ENCODE measurements around the gene RHBG. TPM values are rescaled to one million over a fixed set of nuclear protein-coding genes. Genes with fewer than 3 reads are reported as not detected.

RHBG gene
- total and polyA plus RNA-seq, 7 donors: not detected

DNA sequence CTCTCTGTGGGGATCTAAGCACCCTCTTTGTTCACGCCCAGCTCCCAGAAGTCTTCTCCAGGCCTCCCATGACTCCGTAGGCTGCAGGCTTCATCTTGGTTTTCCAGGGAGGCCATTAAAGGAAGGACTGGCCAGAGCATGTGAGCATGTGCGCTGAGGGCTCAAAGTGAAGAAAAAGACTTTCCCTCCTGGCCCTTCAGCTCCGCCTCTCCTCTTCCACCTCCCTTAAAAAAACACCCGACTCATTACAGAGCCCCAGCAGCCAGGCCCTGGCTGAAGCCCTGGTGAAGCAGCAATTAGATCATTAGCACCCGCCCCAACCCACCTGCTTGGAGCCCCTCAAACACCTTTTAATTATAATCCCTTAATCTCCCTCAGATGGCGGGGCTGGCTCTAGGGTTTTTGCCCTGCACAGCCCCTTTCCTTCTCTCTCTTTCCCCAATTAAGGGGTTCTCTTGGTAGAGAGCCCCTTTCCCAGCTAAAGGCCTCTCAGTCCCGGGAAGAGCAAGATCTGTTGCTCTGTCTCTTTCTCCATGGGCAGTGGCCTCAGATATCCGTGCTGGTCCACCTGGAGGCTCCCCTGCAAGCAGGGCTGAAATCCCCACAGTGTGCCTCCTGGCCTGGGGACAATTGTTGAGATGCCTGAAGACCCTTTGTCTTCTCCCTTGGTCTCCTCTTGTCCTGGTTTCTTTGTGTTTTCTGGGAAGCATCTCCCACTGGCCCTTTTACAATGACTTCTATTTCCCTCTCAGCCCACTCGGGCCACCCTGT, 30.5 kb downstream of the RHBG start:
- ATAC-seq (no peak), DNase-seq (no peak)
- no peaks in the 10 kb centered on the region for H3K4me1 ChIP-seq
- no peaks in the 10 kb centered on the region for H3K9me3 ChIP-seq
- intact Hi-C loops (cut with DNase I): no loop called here
- no peak overlapping the region for H3K27ac ChIP-seq
- no peak overlapping the region for H3K4me3 ChIP-seq
- TF ChIP-seq, protein P1, sequence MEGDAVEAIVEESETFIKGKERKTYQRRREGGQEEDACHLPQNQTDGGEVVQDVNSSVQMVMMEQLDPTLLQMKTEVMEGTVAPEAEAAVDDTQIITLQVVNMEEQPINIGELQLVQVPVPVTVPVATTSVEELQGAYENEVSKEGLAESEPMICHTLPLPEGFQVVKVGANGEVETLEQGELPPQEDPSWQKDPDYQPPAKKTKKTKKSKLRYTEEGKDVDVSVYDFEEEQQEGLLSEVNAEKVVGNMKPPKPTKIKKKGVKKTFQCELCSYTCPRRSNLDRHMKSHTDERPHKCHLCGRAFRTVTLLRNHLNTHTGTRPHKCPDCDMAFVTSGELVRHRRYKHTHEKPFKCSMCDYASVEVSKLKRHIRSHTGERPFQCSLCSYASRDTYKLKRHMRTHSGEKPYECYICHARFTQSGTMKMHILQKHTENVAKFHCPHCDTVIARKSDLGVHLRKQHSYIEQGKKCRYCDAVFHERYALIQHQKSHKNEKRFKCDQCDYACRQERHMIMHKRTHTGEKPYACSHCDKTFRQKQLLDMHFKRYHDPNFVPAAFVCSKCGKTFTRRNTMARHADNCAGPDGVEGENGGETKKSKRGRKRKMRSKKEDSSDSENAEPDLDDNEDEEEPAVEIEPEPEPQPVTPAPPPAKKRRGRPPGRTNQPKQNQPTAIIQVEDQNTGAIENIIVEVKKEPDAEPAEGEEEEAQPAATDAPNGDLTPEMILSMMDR (IDR thresholded peaks at IDR 0.05): no peak
- WGBS, 3 donors: 73 to 75% (median 74%) methylated on average over 10 of the region's 10 CpGs
- no peaks in the 10 kb centered on the region for H3K36me3 ChIP-seq (ENCODE audit: insufficient read depth in 1 of 2, low read depth in 1 of 2)
- H3K27me3 ChIP-seq (ENCODE audit: insufficient read depth in 3 of 3, low read length in 2 of 3): peaks cover 3 to 9% (median 5%) of the 10 kb centered on the region in 3 donors

DNA sequence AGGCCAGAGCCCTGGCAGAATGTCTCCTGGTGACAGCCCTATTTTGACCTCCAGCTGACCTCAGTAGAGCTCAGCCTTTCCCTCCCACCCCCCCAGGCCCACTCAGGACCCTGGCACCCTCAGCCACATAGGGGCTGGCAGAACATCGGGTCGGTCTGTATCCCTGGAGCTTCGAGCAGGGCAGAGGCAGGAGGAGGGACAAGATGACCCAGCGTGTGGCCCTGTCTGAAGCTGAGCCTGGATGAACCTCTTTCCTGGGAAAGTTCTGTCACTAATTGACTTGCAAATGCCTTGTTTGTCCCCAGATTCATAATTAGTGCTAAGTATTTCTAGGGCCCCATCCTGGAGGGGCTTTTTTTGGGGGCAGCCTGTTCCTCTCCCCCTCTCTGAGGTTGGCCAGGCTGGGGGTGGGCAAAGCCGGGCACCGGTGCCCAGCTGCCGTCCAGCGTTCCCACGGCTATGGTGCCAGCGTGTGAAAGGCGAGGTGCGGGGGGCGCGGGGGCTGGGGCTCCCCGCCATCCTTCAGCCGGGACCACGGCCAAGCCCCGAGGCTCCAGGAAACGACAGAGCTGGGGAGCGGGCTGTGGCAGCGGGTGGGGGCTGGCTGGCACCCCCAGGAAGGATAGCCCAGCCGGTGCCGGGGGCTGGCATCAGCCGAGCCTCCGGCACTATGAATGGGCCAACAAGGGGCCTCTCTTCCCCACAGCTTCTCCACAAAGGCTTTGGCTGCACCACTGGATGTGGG, 31.4 kb downstream of the RHBG start:
- Histone ChIP-seq H3K36me3 (ENCODE audit: insufficient read depth in 1 of 2, low read depth in 1 of 2) (no peaks in the 10 kb centered on the region), H3K27ac (no peak overlapping the region), H3K27me3 (ENCODE audit: insufficient read depth in 3 of 3, low read length in 2 of 3) (peaks cover 3 to 14% (median 8%) of the 10 kb centered on the region in 3 donors), H3K9me3 (no peaks in the 10 kb centered on the region), H3K4me1 (no peaks in the 10 kb centered on the region), H3K4me3 (no peak overlapping the region)
- DNase-seq: no peak
- intact Hi-C loops (cut with DNase I): no loop called here
- TF ChIP-seq, protein P1 (IDR thresholded peaks at IDR 0.05): no peak
- no peak for ATAC-seq
- 49 to 61% (median 52%) methylated on average over 25 of the region's 25 CpGs for WGBS, 3 donors

DNA sequence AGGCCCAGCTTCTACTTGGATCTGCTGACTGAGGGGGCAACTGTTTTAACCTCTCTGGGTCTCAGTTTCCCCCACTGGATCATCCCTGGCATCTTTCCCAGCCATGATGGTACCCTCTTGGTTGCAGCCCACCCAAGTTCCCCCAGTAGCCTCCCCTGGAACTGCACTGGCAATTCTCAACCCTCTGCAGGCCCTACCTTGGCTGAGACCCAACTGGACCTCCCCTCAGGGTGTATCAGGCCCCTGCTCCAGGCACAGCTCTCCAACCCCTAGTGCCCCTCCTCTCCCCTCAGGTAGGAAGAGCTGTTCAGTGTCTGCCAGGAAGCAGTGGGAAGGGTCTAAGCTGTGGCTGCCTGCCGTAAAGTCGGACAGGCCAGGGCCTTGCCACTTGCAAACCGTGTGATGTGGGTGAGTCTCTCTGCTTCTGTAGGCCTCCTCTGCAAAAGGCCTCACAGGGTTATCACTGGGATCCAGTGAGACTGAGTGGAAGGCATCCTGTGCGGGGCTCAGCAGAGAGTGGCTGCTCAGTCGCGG, 32.1 kb downstream of the RHBG start:
- no peaks in the 10 kb centered on the region for H3K4me1 ChIP-seq
- TF ChIP-seq, protein P1 (IDR thresholded peaks at IDR 0.05): no peak
- H3K36me3 ChIP-seq (ENCODE audit: insufficient read depth in 1 of 2, low read depth in 1 of 2): no peaks in the 10 kb centered on the region
- DNase-seq (no peak), ATAC-seq (no peak)
- H3K9me3 ChIP-seq: no peaks in the 10 kb centered on the region
- 66 to 80% (median 74%) methylated on average over 6 of the region's 6 CpGs for WGBS, 3 donors
- H3K27me3 ChIP-seq (ENCODE audit: insufficient read depth in 3 of 3, low read length in 2 of 3): peaks cover 3 to 21% (median 8%) of the 10 kb centered on the region in 3 donors
- no peak overlapping the region for H3K27ac ChIP-seq
- H3K4me3 ChIP-seq: no peak overlapping the region
- intact Hi-C loops (cut with DNase I): no loop called here

DNA sequence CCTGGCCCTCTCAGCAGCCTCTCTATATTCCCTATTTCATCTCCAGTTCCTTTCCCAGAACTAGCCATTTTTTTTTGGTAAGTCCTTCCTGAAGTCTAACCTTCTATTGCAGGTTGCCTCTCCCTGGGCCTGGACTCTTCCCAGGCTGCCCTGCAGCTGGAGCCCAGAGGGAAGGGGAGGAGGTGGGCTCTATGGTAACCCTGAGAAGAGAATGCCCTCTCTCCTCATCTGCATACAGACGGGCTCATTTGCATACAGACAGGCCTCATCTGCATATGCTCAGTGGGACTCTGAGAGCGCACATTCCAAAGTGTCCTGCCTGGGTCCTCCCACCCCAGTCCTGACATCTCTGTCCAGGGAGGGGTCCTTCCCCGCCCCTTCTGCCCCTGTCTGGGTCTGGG, 32.7 kb downstream of the RHBG start:
- Histone ChIP-seq H3K27me3 (ENCODE audit: insufficient read depth in 3 of 3, low read length in 2 of 3) (peaks cover 3 to 27% (median 8%) of the 10 kb centered on the region in 3 donors), H3K9me3 (no peaks in the 10 kb centered on the region)
- TF ChIP-seq, protein P1 (IDR thresholded peaks at IDR 0.05): no peak

More for the DNA sequence above, 32.7 kb downstream of the RHBG start:
- no peak overlapping the region for H3K27ac ChIP-seq
- H3K36me3 ChIP-seq (ENCODE audit: insufficient read depth in 1 of 2, low read depth in 1 of 2): no peaks in the 10 kb centered on the region
- H3K4me1 ChIP-seq: no peaks in the 10 kb centered on the region
- ATAC-seq (no peak), DNase-seq (no peak)
- intact Hi-C loops (cut with DNase I): no loop called here
- no peak overlapping the region for H3K4me3 ChIP-seq
- WGBS, 3 donors: 46 to 59% (median 53%) methylated on average over 3 of the region's 3 CpGs

Data from psoas muscle (tissue), 8 donors.